ENCODE data around the gene ZNF385A. TPM values are rescaled to one million over a fixed set of nuclear protein-coding genes. Genes with fewer than 3 reads are reported as not detected.

Gene ZNF385A
- total RNA-seq, 1 donor from 2014 or later = 24.4 TPM

DNA sequence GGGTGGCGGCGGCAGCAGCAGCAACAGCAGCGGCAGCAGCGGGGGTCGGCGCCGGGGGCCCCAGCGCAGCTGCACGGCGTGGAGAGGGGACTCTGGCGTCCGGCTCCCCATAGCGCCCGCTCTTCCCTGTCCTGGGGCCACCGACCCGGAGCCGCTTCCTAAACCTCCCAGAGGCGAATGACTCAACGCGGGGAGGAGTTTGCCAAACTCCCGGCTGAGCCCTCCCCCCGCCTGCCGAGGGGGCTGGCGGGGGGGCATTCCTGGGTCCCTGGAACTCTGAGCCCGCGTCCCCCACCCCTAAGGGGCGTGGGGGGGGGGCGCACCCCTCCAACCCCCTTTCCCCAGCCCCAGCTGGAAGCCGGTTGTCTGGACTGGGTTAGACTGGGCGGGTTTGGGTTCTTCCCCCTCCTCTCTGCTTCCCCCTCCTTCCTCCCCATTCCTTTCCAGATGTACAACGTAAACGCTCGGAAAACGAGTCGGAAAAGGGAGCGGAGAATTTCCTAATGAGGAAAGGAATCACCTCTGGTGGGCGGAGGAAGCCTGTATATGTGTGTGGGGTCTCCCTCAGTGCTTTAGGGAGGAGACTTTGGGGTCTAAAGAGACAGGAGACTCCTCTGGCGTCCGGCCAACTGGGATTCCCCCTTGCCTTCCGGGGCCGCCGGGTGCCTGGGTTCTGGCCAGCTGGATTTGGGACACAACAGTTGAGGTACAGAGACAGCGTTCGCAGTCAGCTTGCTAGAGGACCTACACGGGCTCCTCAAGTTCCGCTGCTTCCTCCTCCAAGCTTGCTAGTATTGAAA is 34.8 kb upstream of the ZNF385A start, which contains the start of gene ITGA5:
Gene ITGA5 (minus strand): TSS at position 179 of the 800 bp plus-strand sequence. CDS start 68 bp downstream, at position 111.
- H3K4me1 Mint-ChIP-seq (ENCODE audit: low read depth, unreplicated experiment) = peaks cover 36% of the 10 kb centered on the region

DNA sequence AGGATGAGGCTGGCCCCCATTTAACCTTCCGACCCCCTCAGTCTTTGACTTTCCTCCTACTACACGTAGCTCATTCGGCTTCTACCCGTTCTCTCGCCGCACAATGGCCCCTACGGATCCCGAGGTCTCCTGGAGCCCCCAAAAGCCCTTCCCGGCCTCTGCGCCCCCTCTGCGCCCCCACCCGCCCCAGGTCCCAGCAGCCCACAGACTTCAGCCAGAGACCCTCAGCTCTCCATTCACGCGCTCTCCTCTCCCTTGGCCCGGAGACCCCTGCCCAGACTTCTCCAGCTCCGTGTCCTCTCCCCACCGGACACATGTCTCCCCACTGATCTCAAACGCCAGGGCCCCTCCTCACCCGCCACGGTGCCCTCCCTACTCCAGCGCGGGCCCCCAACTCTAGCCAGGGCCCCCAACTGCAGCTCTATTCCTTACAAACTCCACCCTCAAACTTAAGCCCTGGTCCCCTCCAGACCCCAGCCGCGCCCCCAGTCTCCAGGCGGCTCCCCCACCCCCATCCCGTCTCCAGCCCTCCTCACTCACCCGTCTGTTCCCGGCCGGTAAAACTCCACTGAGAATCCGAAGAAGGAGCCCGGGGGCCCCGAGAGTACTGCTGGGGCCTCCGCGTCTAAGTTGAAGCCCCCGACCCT is 34.0 kb upstream of the ZNF385A start:
- Histone ChIP-seq H3K9me3 (ENCODE audit: insufficient read depth, low read depth, low read length) (no peaks in the 10 kb centered on the region), H3K4me1 (ENCODE audit: insufficient read depth, low read length) (peaks cover 55% of the 10 kb centered on the region), H4K20me1 (ENCODE audit: insufficient read depth, low read length) (peaks cover 37% of the 10 kb centered on the region), H3K36me3 (ENCODE audit: insufficient read depth, low read length) (no peaks in the 10 kb centered on the region), H3K9ac (ENCODE audit: low read length) (peak overlapping the region; percentile 79), H3K27me3 (ENCODE audit: insufficient read depth, low read length) (no peaks in the 10 kb centered on the region), H3K4me3 (ENCODE audit: insufficient read depth, low read depth, low read length) (peak overlapping the region; percentile 76), H3K4me2 (ENCODE audit: low read length) (peak overlapping the region; percentile 90), H3K79me2 (ENCODE audit: insufficient read depth, low read length) (peaks cover 58% of the 10 kb centered on the region), H2AFZ (ENCODE audit: low read depth, low read length) (no peak overlapping the region), H3K27ac (ENCODE audit: low read depth, low read length) (peak overlapping the region; percentile 69)
- TF ChIP-seq, protein P1, sequence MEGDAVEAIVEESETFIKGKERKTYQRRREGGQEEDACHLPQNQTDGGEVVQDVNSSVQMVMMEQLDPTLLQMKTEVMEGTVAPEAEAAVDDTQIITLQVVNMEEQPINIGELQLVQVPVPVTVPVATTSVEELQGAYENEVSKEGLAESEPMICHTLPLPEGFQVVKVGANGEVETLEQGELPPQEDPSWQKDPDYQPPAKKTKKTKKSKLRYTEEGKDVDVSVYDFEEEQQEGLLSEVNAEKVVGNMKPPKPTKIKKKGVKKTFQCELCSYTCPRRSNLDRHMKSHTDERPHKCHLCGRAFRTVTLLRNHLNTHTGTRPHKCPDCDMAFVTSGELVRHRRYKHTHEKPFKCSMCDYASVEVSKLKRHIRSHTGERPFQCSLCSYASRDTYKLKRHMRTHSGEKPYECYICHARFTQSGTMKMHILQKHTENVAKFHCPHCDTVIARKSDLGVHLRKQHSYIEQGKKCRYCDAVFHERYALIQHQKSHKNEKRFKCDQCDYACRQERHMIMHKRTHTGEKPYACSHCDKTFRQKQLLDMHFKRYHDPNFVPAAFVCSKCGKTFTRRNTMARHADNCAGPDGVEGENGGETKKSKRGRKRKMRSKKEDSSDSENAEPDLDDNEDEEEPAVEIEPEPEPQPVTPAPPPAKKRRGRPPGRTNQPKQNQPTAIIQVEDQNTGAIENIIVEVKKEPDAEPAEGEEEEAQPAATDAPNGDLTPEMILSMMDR (IDR thresholded peaks at IDR 0.05; ENCODE audit: insufficient read depth, low read depth, low read length) = no peak
- TF ChIP-seq EZH2 (IDR thresholded peaks at IDR 0.05; ENCODE audit: insufficient read depth, low read length) = no peak
- H3K27me3 Mint-ChIP-seq (ENCODE audit: low read depth, unreplicated experiment) = no peaks in the 10 kb centered on the region
- DNase-seq (ENCODE audit: low read depth) (no peak), FAIRE-seq (no peak)
- H3K4me3 Mint-ChIP-seq (ENCODE audit: unreplicated experiment) = peak overlapping the region; percentile 98
- peaks cover 39% of the 10 kb centered on the region for H3K4me1 Mint-ChIP-seq (ENCODE audit: low read depth, unreplicated experiment)
- no peaks in the 10 kb centered on the region for H3K9me3 Mint-ChIP-seq (ENCODE audit: unreplicated experiment)
- H3K27ac Mint-ChIP-seq (ENCODE audit: unreplicated experiment) = peak overlapping the region; percentile 79
- H3K36me3 Mint-ChIP-seq (ENCODE audit: low read depth, unreplicated experiment) = no peaks in the 10 kb centered on the region

More for the DNA sequence above, 34.8 kb upstream of the ZNF385A start, which contains the start of gene ITGA5:
- peaks cover 52% of the 10 kb centered on the region for H3K4me1 ChIP-seq (ENCODE audit: insufficient read depth, low read length)
- no peaks in the 10 kb centered on the region for H3K27me3 Mint-ChIP-seq (ENCODE audit: low read depth, unreplicated experiment)
- peak within 1 kb of the TSS; percentile 76 for H3K4me3 ChIP-seq (ENCODE audit: insufficient read depth, low read depth, low read length)
- H3K27ac Mint-ChIP-seq (ENCODE audit: unreplicated experiment) = peak within 1 kb of the TSS; percentile 86
- peaks cover 29% of the 10 kb centered on the region for H4K20me1 ChIP-seq (ENCODE audit: insufficient read depth, low read length)
- H3K79me2 ChIP-seq (ENCODE audit: insufficient read depth, low read length) = peaks cover 51% of the 10 kb centered on the region
- H2AFZ ChIP-seq (ENCODE audit: low read depth, low read length) = peak within 1 kb of the TSS; percentile 76
- peak within 1 kb of the TSS; percentile 79 for H3K9ac ChIP-seq (ENCODE audit: low read length)
- DNase-seq (ENCODE audit: low read depth) (peak; percentile 51), FAIRE-seq (no peak)
- no peaks in the 10 kb centered on the region for H3K9me3 Mint-ChIP-seq (ENCODE audit: unreplicated experiment)
- peak within 1 kb of the TSS; percentile 90 for H3K4me2 ChIP-seq (ENCODE audit: low read length)
- peak within 1 kb of the TSS; percentile 69 for H3K27ac ChIP-seq (ENCODE audit: low read depth, low read length)
- no peak for TF ChIP-seq EZH2 (IDR thresholded peaks at IDR 0.05; ENCODE audit: insufficient read depth, low read length)
- TF ChIP-seq, protein P1 (IDR thresholded peaks at IDR 0.05; ENCODE audit: insufficient read depth, low read depth, low read length) = no peak
- H3K36me3 ChIP-seq (ENCODE audit: insufficient read depth, low read length) = no peaks in the 10 kb centered on the region
- H3K9me3 ChIP-seq (ENCODE audit: insufficient read depth, low read depth, low read length) = no peaks in the 10 kb centered on the region
- H3K4me3 Mint-ChIP-seq (ENCODE audit: unreplicated experiment) = peak within 1 kb of the TSS; percentile 98
- no peaks in the 10 kb centered on the region for H3K36me3 Mint-ChIP-seq (ENCODE audit: low read depth, unreplicated experiment)
- H3K27me3 ChIP-seq (ENCODE audit: insufficient read depth, low read length) = no peaks in the 10 kb centered on the region
